Prostate gland (tissue), 2 donors: ENCODE data around the gene DOCK2. TPM values are rescaled to one million over a fixed set of nuclear protein-coding genes. Genes with fewer than 3 reads are reported as not detected.

Experiments
- DNase-seq: peaks from one replicate; pipeline ENCODE4 v3.0.0-alpha.2; 2019; ENCODE audit warnings: low spot score
- H3K27ac ChIP-seq, 2 donors: fragments of 200-600 bp; sonication (generic); 2 replicates each; pipeline ENCODE4 v1.5.1; 2017 to 2019
- H3K27me3 ChIP-seq: fragments of 200-600 bp; sonication (generic); replicated peaks from 2 replicates; pipeline ENCODE4 v1.5.1; 2019; ENCODE audit not compliant: insufficient read depth
- H3K36me3 ChIP-seq, 2 donors: fragments of 200-600 bp; sonication (generic); 1 replicate in 1 of 2; 2 replicates in 1 of 2; pipeline versions ENCODE4 v1.5.1 to v1.8.1; 2017 to 2019
- H3K4me1 ChIP-seq: fragments of 200-600 bp; sonication (generic); replicated peaks from 2 replicates; pipeline ENCODE4 v1.5.1; 2019
- H3K4me3 ChIP-seq, 2 donors: fragments of 200-600 bp; sonication (generic); 2 replicates each; pipeline ENCODE4 v1.5.1; 2017 to 2019
- H3K9me3 ChIP-seq: fragments of 200-600 bp; sonication (generic); 2 replicates; pipeline ENCODE4 v1.5.1; 2017
- POLR2A ChIP-seq: fragments of 450-650 bp; IDR thresholded peaks from one replicate; pipeline ENCODE4 v1.6.1; 2016; ENCODE audit warnings: antibody characterized with exemption, mild to moderate bottlenecking
- POLR2AphosphoS5 ChIP-seq: sonication (generic); formaldehyde crosslinking; IDR thresholded peaks from one replicate; pipeline ENCODE4 v1.6.1; 2017; ENCODE audit warnings: antibody characterized with exemption
- WGBS: methylation state at CpG from one replicate; pipeline ENCODE4 v1.1.5; 2018; 5-methylcytosine and 5-hydroxymethylcytosine counted together
- intact Hi-C: fragments of 100-400 bp; cut with DNase I; formaldehyde crosslinking; loops from one replicate; pipeline ENCODE4 v1.14.2; 2022
- total RNA-seq, 2 donors: library from RNA; depleted of rRNA; stranded (reverse); fragments of >200 nt; gene quantifications; one replicate each; pipeline ENCODE4 v1.1.0, GENCODE V29; 2016
- TF ChIP-seq, protein P1 (sequence below), 4 experiments: fragments of 200-600 bp in 2 of 4; fragments of 450-650 bp in 2 of 4; sonication (generic) in 2 of 4; IDR thresholded peaks; 1 replicate in 3 of 4; 2 replicates in 1 of 4; pipeline ENCODE4 v1.5.1; 2016 to 2019; ENCODE audit warnings: antibody characterized with exemption in 4 of 4, mild to moderate bottlenecking in 2 of 4, moderate library complexity in 2 of 4

The DOCK2 gene
- total RNA-seq, 2 donors from 2014 or later = 2.5 to 6.2 TPM

DNA sequence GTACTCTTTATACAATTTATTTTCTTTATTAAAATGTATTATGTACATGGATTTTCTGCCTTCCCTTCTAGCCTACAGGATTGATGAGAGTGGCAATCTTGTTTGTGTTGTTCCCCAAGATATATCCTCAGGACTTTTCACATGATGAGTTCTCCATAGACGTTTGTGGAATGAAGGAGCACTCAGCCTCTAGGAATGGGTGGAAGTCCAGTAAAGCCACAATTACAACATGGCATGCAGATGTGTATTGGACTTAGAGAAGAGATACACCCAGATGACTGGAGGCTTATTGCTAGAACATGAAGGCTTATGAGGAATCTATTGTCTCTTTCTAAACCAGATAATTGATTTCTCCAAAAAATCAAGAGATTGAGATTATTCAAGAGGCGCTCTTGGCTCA lies 8.2 kb upstream of the DOCK2 start:
- no peaks in the 10 kb centered on the region for H3K9me3 ChIP-seq
- WGBS = 91% methylated on average over 2 of the region's 2 CpGs
- H3K4me1 ChIP-seq = peaks cover 6% of the 10 kb centered on the region
- no peak overlapping the region for H3K27ac ChIP-seq
- intact Hi-C loops = no loop called here
- DNase-seq = no peak
- no peaks in the 10 kb centered on the region for H3K36me3 ChIP-seq
- TF ChIP-seq, protein P1, sequence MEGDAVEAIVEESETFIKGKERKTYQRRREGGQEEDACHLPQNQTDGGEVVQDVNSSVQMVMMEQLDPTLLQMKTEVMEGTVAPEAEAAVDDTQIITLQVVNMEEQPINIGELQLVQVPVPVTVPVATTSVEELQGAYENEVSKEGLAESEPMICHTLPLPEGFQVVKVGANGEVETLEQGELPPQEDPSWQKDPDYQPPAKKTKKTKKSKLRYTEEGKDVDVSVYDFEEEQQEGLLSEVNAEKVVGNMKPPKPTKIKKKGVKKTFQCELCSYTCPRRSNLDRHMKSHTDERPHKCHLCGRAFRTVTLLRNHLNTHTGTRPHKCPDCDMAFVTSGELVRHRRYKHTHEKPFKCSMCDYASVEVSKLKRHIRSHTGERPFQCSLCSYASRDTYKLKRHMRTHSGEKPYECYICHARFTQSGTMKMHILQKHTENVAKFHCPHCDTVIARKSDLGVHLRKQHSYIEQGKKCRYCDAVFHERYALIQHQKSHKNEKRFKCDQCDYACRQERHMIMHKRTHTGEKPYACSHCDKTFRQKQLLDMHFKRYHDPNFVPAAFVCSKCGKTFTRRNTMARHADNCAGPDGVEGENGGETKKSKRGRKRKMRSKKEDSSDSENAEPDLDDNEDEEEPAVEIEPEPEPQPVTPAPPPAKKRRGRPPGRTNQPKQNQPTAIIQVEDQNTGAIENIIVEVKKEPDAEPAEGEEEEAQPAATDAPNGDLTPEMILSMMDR (IDR thresholded peaks at IDR 0.05) = no peak
- TF ChIP-seq POLR2AphosphoS5 (no peak), POLR2A (no peak)
- H3K4me3 ChIP-seq = no peak overlapping the region
- H3K27me3 ChIP-seq = peaks cover 5% of the 10 kb centered on the region

DNA sequence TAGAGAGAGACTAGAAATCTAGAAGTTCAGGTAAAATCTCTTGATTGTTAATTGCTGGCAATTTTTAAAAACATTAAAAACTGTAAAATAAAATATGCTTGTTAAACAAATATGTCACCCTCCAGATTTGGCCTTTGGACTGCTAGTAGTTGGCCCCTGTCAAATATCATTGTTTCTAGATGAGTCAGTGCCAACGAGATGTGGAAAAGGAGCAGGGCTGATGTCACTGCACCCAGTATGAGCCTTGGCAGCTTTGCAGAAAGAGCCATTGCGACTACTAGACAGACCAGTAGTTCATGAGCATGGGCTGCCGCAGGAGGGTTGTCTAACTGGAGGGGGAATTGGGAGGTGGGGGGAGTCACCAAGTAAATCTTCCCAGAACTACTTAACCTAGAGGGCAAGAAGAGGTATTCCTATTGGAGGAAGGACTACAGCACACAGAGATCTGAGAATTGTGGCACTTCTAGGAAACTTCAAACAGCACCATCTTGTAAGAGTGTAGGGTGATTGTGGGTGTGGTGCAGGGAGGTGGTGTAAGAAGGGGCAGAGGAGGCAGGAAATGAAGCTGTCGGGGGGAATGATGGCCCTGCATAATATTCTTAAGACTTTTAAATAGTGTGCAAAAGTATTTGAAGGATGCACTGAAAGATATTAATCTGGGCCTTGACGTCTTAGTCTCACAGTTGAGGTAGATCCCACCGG lies 7.1 kb upstream of the DOCK2 start:
- 77% methylated on average over 6 of the region's 6 CpGs for WGBS
- intact Hi-C loops = no loop called here
- TF ChIP-seq, protein P1 (IDR thresholded peaks at IDR 0.05) = no peak
- TF ChIP-seq POLR2A = no peak
- TF ChIP-seq POLR2AphosphoS5 = no peak
- Histone ChIP-seq H3K9me3 (no peaks in the 10 kb centered on the region), H3K36me3 (no peaks in the 10 kb centered on the region), H3K4me1 (peaks cover 6% of the 10 kb centered on the region), H3K4me3 (no peak overlapping the region), H3K27ac (no peak overlapping the region), H3K27me3 (peaks cover 5% of the 10 kb centered on the region)
- DNase-seq = no peak

DNA sequence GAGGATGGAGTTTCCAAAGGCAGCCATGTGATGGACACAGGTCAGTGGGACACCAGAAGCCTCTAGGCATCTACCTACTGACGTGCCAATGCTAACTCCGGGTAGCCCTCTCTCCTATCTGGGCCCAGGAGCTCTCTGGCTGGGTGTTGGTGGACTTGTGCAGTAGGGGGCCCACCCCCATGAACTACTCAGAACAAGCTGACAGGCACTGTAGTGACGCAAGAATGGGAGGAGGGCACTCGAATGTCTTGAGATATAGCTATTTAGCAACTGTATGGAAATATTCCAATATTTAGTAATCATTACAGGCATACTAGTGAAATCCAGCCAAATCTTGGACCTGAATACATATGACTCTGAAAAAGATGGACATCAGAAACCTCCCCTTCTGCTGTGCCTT lies 5.7 kb upstream of the DOCK2 start:
- peaks cover 6% of the 10 kb centered on the region for H3K4me1 ChIP-seq
- DNase-seq = no peak
- H3K36me3 ChIP-seq = no peaks in the 10 kb centered on the region
- 87% methylated on average over 4 of the region's 4 CpGs for WGBS
- intact Hi-C loops = no loop called here
- peaks cover 7% of the 10 kb centered on the region for H3K27me3 ChIP-seq
- H3K9me3 ChIP-seq = no peaks in the 10 kb centered on the region
- no peak overlapping the region for H3K27ac ChIP-seq
- H3K4me3 ChIP-seq = no peak overlapping the region
- TF ChIP-seq POLR2AphosphoS5 = no peak
- TF ChIP-seq POLR2A = no peak
- TF ChIP-seq, protein P1 (IDR thresholded peaks at IDR 0.05) = no peak

DNA sequence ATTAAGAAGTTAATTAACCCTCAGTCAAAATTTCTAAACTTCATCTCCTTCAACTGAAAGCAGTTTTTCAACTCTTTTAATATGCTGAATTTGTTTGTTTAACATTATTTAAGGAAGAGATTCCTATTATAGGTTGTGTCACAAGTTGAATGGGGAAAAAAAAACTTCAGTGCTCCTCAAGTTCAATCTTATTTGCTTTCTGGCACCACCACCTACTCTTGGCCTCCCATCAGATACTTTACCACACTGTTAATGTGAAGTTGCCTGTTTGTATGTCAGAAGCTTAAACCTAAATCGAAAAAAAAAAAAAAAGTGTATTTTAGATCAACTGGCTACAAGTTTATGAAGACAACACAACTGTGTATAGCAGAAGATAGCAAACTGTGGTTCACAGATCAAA lies 4.1 kb upstream of the DOCK2 start:
- intact Hi-C loops = no loop called here
- Histone ChIP-seq H3K27ac (no peak overlapping the region), H3K4me3 (no peak overlapping the region), H3K36me3 (no peaks in the 10 kb centered on the region), H3K4me1 (peaks cover 6% of the 10 kb centered on the region), H3K9me3 (no peaks in the 10 kb centered on the region), H3K27me3 (peaks cover 6% of the 10 kb centered on the region)
- TF ChIP-seq, protein P1 (IDR thresholded peaks at IDR 0.05) = no peak
- 41% methylated on average over 1 of the region's 1 CpG for WGBS
- DNase-seq = no peak

DNA sequence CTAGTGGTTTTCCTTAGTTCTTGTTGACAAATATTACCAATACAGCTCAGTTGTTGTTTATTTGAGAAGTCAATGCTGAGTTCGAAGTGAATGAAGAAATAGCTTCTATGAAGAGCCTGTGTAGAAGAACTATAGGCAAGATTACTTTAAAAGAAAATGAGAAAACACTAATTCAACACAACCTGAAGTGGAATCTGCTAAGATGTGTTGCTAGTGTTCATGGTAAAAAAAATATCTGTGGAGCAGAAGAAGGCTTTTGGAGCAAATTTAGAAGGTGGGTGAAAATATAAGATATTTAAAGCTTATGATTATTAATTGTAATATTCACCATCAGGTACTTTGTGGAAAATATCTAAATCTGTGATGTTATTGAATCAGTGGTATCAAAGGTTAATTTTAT lies 2.5 kb upstream of the DOCK2 start:
- intact Hi-C loops = no loop called here
- Histone ChIP-seq H3K4me1 (peaks cover 6% of the 10 kb centered on the region), H3K9me3 (no peaks in the 10 kb centered on the region), H3K36me3 (no peaks in the 10 kb centered on the region), H3K27me3 (peaks cover 6% of the 10 kb centered on the region), H3K27ac (no peak overlapping the region), H3K4me3 (no peak overlapping the region)
- TF ChIP-seq POLR2AphosphoS5 = no peak
- 95% methylated on average over 1 of the region's 1 CpG for WGBS
- no peak for DNase-seq
